C4-2B (cell line): ENCODE data around the gene EIF4E.

ENCODE experiments used
- H3K27ac ChIP-seq: fragments of 450-650 bp; 2 replicates; pipeline ENCODE4 v1.5.1; 2017
- ZFX ChIP-seq: fragments of 450-650 bp; IDR thresholded peaks from 2 replicates; pipeline ENCODE4 v1.6.1; 2017
- TF ChIP-seq, protein P1 (sequence below): fragments of 450-650 bp; conservative IDR thresholded peaks from 2 replicates; pipeline ENCODE4 v1.5.1; 2017; ENCODE audit warnings: mild to moderate bottlenecking

The EIF4E gene, protein sequence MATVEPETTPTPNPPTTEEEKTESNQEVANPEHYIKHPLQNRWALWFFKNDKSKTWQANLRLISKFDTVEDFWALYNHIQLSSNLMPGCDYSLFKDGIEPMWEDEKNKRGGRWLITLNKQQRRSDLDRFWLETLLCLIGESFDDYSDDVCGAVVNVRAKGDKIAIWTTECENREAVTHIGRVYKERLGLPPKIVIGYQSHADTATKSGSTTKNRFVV

DNA sequence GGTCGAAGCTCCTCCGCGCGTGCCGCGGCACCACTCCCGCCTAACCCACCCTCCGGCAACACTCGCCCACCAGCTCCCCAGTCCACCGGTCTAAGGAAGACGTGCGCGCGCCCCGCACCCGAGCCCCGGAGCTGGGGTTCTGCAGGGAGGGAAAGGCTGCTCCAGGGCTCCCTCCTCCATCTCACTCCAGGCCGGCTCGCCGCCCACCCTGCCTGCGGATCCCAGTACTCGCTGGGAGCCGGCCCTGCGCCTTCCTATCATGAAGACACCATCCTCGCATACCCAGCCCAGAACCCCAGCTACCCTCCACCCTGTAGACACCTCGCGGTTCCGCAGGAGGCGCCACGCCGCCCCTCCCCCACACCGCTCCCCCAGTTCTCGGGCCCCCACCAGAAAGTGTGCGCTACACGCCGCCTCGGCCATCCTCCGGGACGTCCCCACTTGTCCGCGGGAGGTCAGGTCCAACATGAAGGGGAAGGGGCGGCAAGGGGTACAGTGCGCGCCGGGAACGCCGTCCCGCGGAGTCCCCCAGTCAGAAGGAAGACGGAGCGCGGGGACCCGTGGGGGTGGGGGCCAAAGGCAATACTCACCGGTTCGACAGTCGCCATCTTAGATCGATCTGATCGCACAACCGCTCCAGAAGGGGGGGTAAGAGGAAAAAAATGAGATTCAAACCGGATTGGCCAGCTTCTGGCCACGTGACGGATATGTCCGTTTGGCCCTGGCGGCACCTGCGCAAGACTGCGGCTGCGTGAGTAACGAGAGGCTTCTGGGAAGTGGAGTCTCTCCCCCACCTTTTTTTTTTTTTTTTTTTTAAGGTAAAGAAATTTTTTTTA is at the start of gene EIF4E:
TSS of gene EIF4E (minus strand) at position 629 of the 836 bp plus-strand sequence. CDS start at position 608, 21 bp downstream.
- TF ChIP-seq ZFX = peak; percentile 56
- TF ChIP-seq, protein P1, sequence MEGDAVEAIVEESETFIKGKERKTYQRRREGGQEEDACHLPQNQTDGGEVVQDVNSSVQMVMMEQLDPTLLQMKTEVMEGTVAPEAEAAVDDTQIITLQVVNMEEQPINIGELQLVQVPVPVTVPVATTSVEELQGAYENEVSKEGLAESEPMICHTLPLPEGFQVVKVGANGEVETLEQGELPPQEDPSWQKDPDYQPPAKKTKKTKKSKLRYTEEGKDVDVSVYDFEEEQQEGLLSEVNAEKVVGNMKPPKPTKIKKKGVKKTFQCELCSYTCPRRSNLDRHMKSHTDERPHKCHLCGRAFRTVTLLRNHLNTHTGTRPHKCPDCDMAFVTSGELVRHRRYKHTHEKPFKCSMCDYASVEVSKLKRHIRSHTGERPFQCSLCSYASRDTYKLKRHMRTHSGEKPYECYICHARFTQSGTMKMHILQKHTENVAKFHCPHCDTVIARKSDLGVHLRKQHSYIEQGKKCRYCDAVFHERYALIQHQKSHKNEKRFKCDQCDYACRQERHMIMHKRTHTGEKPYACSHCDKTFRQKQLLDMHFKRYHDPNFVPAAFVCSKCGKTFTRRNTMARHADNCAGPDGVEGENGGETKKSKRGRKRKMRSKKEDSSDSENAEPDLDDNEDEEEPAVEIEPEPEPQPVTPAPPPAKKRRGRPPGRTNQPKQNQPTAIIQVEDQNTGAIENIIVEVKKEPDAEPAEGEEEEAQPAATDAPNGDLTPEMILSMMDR = peak; percentile 13

DNA sequence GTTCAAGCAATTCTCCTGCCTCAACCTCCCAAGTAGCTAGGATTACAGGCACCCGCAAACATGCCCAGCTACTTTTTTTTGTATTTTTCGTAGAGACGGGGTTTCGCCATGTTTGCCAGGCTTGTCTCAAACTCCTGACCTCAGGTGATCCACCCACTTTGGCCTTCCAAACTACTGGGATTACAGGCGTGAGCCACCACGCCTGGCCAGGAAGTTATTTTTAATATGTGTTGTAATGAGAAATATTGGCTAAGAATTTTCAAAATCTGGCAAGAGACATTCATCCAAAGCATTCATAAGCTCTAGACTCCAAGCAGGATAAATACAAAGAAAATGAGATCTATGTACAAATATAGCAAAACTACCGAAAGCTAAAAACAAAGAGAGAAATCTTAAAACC is 48.6 kb upstream of the EIF4E start:
- H3K27ac ChIP-seq = no peak overlapping the region
- TF ChIP-seq, protein P1 = no peak
- no peak for TF ChIP-seq ZFX

More for the DNA sequence above, at the start of gene EIF4E:
- H3K27ac ChIP-seq = peak within 1 kb of the TSS; percentile 94

DNA sequence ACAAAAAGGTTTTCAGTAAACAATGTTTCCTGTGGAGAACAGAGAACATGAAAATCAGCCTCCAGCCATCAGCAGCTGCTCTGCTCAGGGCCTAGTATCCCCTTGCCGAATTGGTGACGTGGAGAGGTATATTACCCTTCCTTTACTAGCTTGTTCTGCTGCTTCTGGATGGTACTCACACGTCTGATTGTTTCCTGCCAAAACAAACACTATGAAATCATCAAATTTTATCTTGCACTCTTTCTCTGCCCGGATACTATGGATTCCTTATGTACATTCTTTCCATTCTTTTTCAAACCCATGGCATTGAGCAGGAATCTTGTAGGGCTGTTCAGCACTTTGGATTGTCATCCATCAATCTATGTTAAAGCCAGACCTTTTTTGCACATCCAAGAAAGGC is 47.8 kb upstream of the EIF4E start:
- TF ChIP-seq, protein P1 = no peak
- no peak for TF ChIP-seq ZFX
- H3K27ac ChIP-seq = no peak overlapping the region; the same call in 1 of the 2 replicates

DNA sequence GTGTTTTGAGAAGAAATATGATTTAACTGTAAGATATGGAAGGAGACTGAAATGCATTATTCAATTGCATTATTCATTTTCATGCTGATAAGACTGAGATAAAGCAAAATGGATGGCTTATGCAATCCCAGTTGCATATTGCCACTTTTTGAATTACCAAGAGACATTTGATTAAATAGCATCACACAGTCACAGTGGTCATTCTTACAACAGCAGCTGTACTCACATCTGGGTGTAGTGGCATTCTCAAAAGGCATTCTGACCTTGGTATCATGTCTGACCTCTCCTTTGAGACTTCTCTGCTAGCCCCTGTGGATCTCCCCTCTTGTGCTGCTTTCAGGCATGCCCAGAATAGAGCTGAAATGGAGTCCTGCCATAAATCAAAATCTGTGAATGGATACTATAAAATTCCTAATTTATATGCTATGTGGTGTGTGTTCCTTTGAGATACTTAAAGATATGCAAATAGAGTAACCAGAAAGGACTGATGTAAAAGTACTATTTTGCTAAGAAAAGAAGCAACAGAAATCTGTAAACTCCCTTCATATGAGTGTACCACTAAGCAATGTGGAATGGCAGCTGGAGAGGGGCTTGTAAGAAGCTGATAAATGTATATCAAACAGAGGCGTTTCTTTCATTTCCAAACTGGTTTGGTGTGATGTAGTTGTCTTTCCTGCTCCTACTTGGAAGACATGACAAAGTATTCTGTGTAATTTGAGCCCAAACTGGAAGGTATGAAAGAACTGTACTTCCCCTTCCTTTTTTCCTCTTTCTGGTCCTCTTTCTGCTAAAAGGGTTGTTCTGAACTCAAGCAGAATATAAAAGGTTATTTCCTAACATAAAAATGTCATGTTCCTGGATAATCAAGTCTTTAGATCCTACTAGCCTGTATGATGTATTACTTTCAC is 41.2 kb upstream of the EIF4E start:
- H3K27ac ChIP-seq = no peak overlapping the region
- TF ChIP-seq, protein P1 = no peak
- TF ChIP-seq ZFX = no peak

DNA sequence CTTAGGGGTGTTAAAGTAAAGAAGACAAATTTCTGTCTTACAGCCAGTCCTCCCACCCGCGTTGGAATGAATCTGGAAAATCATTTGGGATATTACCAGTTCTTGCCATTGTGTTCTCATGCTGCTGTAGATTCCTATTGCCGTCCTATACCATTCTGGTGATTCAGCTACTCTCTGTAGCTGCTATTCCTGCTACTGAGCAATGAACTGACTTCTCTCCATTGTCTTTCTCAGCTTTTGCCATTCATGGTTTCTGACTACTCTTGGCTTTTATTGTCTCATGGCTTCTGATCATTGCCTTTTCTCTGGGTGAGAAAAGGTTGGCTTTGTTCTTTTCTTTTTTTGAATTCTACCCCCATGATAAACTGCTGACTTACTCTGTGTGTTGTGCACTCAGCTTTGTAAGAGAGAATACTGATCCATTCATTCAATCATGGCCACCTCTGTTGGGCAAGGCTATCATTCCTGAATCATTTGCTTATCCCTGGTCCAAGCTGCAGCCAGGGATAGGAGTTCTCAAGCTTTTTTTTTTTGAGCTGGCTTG is 38.9 kb upstream of the EIF4E start:
- no peak for TF ChIP-seq ZFX
- TF ChIP-seq, protein P1 = no peak
- H3K27ac ChIP-seq = no peak overlapping the region

DNA sequence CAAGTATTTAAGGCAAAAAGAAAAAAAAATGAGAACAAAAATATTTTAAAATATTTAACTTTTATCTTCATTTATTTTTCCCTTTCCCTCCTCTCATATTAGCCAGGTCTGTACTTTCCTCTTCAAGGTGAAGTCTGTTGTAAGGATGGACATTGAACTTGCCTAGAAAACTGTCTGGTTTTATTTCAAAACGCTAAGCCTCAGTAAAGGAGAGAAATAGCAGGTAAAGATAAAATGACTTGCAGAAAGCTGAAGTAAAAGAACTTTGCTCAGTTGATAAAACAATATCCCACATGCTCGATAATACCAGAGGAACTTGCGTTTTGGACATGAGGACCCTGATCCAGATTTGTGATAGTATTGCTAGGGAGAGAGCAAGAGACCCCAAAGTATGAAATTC is 38.0 kb upstream of the EIF4E start:
- TF ChIP-seq, protein P1 = no peak
- TF ChIP-seq ZFX = no peak

More for the DNA sequence above, 38.0 kb upstream of the EIF4E start:
- H3K27ac ChIP-seq = no peak overlapping the region
